HG02642 (cell line): ENCODE data around the gene TOP1.

Experiments used
- ATAC-seq: cut with Tn5 transposase; IDR thresholded peaks from one replicate; pipeline ENCODE4 v1.9.1; 2021; ENCODE audit warnings: mild to moderate bottlenecking; ENCODE audit not compliant: unreplicated experiment, poor library complexity

TOP1 gene

DNA sequence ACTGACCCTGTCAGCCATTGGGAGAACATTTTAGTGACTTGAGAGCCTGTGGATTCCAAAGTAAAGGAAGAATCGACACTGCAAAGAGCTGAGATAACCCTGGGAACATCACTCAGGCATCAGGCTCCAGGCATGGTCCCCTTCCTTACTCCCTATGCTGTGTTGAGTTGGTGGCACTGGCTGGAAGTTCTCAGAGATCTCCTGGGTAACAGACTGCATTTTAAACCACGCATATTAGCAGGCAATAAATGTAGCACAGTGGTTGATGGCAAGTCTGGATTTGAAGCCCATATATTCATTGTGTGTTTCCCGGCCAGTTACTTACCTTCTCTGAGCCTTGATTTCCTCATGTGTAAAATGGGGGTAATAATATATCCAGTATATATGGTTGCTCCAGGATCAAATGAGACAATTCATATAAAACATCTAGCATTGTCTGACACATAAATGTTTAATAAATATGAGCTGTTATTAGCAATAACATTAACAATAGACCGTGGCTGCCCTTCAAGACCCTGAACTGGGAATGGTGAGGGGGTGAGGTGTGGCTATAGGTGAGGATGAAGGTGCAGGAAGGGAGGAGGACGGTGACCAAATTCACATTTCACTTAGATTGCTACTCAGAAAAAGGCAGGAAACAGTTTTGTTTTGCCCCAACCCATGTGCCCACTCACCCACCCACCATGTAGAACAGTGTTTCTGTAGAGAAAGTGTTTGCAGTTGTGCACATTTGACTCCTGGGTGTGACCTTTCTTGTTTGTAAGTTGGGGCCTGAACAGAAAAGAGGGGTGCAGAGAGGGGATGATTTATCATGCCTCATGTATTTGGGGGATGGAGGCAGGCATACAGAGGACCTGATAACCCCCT is 110.8 kb downstream of the TOP1 start:
- ATAC-seq: no peak

DNA sequence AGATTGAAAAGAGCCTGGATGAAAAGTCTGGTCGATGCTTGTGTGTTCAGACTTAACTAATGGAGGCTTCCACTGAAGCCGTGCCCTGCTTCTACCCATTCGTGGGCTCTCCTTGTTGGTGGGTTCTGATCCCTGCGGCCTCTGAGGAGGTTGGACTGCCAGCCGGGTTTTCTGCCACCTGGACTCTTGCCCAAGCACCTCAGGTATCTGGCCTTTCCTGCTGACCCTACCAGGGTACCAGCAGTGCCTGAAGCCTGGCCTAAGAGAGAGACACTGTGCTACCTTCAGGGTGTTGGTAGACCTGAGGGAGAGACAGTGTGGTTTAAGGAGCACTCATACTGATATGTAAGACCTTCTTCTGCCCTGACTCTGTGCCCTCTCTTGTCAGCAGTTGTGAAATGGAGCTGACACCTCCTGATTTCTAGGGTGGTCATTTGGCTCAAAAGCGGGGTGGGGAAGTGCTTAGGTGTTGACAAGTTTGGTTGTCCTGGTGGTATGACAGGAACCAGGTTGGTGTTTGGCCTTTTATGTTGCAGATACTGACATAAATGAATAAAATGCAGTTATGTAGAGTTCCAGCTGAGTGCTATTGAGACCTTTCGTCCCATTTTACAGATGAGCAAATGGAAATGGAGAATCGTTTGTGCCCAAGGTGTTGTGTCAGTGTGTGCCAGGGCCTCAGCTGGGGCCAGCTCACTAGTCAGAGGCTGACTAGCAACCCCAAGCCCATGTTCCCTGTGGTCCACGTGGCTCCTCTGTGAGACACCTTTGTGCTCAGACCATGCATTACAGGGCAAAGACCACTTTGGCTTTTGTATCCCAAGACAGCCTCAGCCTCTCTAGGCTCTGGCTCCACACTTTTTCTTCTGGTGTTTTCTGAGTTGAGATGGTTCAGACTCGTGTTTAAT is 111.9 kb downstream of the TOP1 start:
- ATAC-seq: no peak

DNA sequence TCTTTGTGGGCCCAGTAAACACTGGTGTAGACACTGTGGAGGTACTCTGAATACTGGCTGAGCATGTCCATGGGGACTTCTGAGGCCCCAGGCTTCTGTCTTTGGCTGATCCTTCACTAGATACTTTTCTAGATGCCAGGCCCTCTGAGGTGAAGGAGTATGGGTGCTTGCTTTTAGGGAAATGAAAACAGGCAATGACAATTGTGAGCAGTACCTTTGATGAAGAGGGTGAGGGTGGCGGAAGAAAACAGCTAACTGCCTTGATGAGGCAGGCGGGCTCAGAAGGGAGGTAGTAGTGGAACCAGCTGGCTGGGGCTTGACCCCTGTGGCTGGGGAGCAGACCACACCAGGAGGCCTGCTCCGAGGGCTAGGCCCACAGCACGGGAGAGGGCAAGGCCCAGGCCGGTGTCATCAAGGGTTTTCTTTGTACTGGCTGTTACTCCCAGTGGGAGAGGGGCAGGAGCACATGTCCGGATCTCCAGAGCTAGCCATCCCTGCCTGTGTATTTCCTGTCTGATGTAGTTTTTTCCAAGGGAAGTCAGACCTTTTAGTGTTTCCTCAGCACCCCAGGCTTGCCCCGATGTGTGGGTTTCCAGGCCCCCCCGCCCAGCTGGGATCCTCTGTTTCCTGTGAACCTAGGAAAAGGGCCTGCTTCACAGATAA is 112.7 kb downstream of the TOP1 start:
- ATAC-seq: no peak

DNA sequence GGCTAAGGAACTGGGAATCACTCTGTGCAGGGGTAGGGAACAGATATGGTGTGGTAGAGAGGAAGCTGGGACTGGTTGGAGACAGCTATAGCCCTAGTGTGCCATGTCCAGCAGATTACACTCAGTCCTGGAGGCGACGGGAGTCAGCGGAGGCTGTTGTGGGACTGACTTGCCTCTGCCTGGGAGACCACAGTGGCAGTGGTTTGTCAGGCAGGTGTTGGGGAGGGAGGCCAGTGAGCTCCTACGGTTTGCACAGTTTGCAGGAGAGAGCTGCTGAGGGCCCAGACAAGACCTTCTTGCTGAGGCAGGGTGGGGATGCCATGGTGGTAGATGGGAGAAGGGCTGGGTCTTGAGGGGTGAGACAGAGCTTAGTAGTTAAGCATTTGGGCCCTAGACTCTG is 113.6 kb downstream of the TOP1 start:
- ATAC-seq: no peak

DNA sequence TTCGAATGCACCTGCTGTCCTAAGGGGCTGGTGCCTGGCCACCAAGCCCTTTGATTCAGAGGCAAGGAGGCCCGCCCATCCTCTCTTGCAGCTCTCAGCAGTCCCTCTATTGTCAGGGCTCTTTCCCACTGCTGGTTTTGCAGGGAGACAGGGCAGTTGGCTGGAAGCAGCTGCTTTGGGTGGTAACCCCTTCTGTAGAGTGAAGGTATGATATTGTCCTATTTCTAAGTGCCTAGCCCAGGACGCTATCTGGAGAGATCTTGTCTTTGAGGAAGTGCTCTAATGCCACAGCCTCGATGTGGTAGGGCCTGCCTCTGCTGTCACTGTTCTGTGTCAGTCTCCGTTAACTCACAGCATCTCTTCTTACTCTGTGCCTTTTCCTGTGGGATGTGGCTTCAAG is 114.3 kb downstream of the TOP1 start:
- ATAC-seq: no peak

DNA sequence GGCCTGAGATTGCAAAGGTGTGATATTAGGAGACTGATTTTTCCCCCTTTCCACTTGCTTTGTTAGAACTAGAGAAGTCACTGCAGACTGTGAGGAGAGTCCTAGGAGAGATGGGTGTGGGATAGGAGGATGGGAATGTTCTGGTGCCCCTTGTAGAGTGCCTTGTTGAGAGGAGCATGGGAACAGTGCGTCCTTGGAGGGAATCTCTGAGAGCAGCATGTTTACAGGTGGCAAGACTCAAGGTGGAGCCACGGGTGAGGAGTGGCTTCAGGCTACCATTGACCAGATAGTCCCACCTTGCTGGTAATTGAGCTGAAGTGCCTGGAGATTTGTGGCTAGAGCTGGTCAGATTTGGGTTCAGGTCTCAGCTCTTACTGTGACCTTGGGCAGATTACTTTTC is 114.7 kb downstream of the TOP1 start:
- ATAC-seq: no peak

DNA sequence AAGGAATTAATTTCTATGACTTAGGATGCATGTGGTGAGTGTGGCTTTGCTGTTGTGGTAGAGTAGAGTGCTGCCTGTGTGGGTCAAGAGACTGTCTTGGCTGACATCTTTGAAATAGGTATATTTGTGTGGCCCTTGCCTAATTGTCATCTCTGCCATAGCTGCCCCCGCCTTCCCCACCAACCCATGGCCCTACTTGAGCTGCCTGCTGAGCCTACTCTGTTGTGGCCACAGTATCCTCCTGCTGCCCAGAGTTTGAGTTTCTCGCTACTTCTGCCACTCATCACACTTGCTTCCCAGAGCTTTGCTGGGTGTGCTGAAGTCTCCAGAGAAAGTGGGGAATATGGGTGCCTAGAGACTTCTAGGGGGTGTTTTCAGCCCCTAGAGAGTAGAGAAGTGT is 116.7 kb downstream of the TOP1 start:
- ATAC-seq: no peak

DNA sequence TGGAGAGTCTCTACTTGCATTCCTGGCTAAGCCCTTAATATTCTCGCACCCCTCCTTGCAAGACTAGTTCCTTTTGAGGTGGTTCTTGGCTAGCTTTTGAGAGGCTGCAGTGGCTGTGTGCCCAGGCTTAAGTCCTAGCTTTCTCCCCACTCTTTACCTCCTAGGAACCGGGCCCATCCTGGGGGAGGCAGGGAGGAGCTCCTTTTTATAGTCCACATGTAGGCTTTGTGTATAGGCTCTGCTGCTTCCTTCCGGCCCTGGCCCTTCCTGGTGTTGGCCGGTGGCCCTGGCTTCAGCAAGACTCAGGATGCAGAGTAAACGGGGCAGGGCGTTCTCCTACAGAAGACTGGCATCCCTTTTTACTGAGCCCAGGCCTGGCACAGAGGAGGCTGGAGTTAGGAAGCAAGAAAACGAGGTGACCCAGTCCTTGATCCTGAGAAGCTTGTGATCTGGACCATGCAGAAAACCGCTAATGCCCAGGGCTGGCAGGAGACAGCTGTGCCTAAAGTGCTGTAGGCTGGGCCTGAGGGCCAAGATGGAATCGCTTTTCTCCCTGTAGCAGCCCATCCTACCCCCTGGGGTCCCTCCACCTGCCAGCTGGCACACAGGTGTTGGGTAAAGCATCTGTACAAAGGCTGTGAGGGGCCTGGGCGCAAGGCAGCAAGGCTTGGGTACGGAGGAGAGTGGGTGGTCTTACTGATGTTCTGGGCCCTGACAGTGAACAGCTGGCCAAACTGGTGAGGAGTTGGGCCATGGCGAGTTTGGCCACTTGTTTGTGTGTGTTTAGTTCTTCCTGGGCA is 117.4 kb downstream of the TOP1 start:
- no peak for ATAC-seq

DNA sequence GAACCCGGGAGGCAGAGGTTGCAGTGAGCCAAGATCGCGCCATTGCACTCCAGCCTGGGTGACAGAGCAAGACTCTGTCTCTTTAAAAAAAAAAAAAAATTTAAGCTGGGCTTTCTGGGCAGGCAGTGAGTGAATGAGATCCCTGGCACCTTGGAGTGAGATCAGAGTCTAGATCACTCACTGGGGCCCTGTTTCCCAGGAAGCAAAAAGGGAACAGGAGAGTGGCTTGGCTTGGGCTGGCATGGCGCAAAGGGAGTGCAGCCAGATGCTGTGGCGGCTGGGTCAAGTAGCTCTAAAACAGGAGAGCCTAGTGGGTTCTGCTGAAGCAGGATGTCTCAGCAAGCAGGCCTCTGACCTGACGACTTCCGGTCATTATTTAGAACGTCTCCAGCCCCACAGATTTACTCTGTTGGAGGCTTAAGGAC is 119.2 kb downstream of the TOP1 start:
- no peak for ATAC-seq

DNA sequence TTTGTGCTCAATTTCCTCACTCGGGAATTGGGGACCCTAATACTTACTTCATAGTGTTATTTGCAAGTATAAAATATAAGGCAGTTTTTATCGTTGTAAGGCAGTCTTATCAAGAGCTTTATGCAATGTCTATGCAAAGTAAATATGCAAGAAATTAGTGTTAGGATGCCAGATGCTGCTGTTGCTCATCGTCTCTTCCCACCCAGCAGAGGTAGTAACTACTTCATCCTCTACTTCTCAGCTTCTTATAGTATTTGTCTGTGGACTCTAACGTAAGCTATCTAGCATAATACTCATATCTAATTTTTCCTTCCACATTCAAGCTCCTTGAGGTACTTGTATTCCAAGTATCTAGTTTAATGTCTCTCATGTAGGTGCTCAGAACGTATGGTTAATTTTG is 120.3 kb downstream of the TOP1 start:
- no peak for ATAC-seq

DNA sequence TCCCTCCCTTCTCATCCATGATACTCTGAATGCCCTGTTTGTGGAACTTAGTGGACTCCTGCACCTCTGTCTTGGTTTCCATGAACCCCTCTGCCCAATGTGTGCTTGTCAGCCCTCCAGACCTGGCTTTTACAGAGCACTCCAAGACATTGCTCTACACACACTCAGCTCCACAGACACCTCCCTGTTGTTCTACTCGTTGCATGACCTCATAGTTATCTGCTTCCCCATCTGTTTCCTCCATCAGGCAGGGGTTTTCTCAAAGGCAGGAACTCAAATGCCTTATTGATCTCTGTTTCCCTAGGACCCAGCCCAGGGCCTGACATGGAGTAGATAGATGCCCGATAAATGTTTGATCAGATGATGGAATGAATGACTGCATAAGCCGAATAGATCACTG is 122.0 kb downstream of the TOP1 start:
- ATAC-seq: no peak

DNA sequence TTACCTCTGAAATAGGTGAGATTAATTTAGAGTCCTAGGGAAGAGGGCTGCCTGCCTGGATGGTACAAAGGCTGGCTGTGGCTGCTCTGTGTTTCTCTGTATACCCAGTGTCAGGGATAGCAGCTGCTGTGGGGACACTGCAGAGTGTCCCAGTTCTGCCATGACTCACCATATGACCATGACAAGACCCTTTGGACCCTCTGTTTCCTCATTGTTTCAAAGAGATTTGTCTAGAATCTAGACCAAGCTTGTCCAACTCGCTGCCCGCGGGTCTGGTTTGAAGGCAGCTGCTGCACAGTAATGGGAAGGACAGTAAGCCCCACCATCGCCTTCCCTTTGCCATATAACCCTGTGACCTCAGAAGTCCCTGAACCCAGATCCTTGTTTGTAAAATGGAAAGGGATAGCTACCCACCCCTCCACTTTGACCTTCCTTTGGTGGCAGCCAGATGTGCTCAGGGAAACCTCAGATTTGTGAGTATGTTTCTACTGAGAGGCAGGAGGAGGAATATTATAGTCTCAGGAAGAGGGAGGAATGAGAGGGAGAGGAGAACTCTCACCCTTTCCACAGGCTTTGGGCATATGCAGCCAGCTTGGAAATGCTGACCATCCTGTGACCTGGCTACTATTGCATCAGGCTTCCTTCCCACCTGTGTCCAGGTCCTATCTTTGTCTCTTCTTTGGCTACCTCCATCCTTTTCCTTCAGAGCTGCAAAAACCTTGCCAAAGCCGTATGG is 122.7 kb downstream of the TOP1 start:
- ATAC-seq: no peak

DNA sequence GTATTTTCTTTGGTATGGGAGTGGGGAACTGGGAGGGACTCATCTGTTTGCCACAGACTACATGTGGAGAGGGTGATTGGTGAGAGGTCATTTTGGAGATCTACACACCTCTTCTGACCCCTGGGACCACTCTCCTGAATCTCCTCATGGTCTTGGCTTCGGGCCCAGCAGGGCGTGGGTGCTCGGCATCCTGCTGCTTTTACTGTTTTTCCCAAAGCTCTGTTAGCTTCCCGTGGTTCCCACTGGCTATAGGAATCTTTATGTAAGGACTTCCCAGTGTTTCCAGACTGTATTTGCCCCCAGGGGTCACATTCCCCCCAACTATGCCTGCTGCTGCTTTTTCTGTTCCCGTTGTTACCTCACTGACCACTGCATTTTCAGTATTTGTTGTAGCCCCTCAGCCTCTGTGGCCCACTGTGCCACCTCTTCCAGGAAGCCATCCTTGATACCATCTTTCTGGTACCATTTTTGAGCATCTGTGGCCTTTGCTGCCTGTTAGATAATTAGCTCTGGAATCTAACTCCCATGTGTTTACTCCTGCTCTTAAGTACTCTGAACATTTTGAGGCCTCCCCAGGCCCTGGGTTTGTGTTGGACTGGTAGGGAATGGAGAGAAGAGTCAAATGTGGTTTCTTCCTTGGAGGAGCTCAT is 123.6 kb downstream of the TOP1 start:
- no peak for ATAC-seq

DNA sequence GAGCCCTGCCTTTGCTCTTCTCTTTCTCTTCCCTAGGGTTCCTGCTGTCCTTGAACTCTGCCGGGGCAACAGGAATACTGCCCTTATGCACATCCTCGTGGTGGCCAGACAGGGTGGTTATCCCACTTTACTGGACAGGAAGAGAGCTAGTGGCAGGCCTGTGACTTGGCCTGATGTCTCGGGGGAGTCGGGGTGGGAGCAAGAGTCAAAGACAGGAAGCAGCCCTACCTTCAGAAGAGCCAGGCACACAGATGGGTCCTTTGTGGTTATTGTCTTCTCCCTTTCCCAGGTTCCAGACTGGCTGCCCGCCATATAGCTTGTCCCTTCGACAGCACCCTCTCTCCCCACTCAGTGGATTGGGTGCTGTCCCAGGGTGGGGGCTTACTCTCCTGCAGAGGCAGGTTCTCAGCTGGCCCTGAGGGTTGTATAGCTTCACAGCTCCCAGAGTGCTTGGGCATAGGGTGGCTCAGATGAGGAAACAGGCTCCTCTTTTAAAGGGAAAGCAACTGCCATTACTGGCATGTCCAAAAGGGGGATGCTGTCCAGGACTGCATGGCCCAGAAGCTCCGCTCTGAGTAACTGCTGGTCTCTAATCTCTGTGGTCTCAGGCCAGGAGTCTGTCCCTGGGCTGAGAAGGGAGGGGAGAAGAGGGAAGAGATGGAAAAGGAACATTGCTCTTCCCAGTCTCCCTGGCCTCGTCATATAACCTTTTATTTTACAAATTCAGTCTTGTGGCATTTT is 126.0 kb downstream of the TOP1 start:
- ATAC-seq: no peak

DNA sequence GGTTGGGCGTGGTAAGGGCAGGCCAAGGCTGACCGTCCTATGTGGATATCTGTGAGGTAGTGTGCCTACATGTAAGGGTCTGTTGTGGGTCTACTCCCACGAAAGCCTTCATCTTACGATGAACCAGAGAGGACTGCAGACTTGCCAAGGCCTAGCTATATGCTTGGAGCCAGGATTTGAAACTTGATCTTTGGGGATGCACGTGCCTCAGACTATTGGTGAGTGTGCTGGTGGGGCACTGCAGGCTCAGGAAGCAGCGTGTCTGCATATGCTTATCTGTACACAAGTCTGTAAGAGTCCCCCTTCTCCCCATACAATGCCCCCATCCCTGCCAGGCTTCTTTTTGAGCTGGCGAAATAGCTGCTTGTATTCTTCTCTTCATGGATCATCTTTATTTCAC is 126.6 kb downstream of the TOP1 start:
- ATAC-seq: no peak

DNA sequence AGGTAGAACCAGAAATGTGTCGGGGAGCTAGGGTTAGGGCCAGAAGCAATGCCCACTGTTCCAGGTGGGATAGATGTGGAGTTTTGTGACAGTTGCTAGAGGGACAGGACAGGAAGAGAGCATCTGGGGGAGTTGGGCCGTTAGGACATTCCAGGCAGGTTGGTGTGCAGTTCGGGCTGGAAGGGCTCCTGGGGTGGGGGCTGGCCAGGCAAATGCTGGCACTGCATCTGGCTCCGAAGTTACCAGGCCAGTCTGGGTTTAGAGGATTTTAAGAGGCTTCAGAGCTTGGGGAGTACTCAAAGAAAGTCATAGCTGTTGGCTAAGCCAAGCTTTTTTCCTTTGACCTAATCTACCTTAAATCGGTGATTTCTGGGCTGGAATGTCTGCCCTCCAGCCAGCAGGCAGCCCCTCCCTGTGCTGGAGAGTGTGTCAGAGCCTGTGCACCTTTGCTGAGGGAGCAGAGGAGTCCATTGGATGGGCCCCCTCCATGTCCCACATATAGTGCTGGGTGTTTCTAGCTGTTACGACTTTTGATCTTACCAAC is 129.5 kb downstream of the TOP1 start:
- ATAC-seq: no peak

DNA sequence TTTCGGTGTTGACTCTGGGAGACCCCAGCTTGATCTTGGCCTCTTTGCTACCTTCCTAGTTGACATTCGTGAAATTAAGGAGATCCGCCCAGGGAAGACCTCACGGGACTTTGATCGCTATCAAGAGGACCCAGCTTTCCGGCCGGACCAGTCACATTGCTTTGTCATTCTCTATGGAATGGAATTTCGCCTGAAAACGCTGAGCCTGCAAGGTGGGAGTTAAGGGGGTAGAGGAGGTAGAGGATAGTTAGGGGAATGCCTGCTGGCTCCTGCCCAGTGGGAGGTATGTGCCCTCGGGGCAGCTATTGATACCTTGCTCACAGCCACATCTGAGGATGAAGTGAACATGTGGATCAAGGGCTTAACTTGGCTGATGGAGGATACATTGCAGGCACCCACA is 130.9 kb downstream of the TOP1 start:
- ATAC-seq: no peak

DNA sequence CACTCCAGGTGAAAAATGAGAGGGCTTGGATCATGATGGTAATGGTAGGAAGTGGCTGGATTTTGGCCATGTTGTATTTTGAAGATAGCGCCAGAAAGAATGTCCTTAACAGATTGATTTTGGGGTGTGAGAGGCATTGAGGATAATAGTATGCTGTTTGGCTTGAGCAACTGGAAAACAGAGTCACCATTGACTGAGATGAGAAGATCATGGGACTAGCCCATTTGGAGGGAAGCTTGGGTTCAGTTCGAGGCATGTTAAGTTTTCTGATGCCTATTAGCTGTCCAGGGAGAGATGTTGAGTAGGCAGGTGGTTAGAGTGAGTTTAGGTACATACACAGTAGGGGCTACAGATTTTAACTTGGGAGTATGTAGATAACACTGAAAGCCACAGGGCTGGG is 132.1 kb downstream of the TOP1 start:
- no peak for ATAC-seq
